Spinal cord (tissue), 10 donors: Measurements from ENCODE around the gene RNF31. TPM values are rescaled to one million over a fixed set of nuclear protein-coding genes. Genes with fewer than 3 reads are reported as not detected.
A peak's percentile ranks its signal among the peaks of the same experiment; 100 is the strongest.

Experiments used
- DNase-seq, 6 donors: peaks; one replicate each; pipeline versions ENCODE4 v3.0.0 to v3.0.0-alpha.2; 2013 to 2015; ENCODE audit warnings: low spot score in 6 of 6, low read depth in 4 of 6
- H3K27ac ChIP-seq: one replicate; pipeline ENCODE4 v1.5.1; 2013; ENCODE audit warnings: low read depth, low read length, control low read depth
- H3K27me3 ChIP-seq: one replicate; pipeline ENCODE4 v1.6.1; 2013; ENCODE audit warnings: low read length; ENCODE audit not compliant: control insufficient read depth, insufficient read depth
- H3K36me3 ChIP-seq: one replicate; pipeline ENCODE4 v1.6.1; 2013; ENCODE audit warnings: low read length; ENCODE audit not compliant: control insufficient read depth, insufficient read depth
- H3K4me1 ChIP-seq: one replicate; pipeline ENCODE4 v1.6.1; 2013; ENCODE audit warnings: low read length; ENCODE audit not compliant: control insufficient read depth, insufficient read depth
- H3K4me3 ChIP-seq: one replicate; pipeline ENCODE4 v1.5.1; 2013; ENCODE audit warnings: low read depth, low read length, control low read depth
- H3K9me3 ChIP-seq: one replicate; pipeline ENCODE4 v1.6.1; 2013; ENCODE audit warnings: low read length; ENCODE audit not compliant: control insufficient read depth, insufficient read depth
- WGBS: methylation state at CpG from one replicate; pipeline ENCODE4 v1.1.5; 2013; ENCODE audit warnings: missing lambda C conversion rate; ENCODE audit not compliant: insufficient coverage; 5-methylcytosine and 5-hydroxymethylcytosine counted together
- polyA plus RNA-seq, 2 donors: library from polyadenylated mRNA; unstranded; fragments of 120-200 nt; gene quantifications; one replicate each; pipeline ENCODE4 v1.2.1, GENCODE V29; 2013; ENCODE audit not compliant: insufficient read length in 2 of 2
- total RNA-seq, 2 donors: library from RNA; depleted of rRNA in 1 of 2; stranded (reverse); fragments of 120-200 nt in 1 of 2; fragments of >200 nt in 1 of 2; gene quantifications; one replicate each; pipeline versions ENCODE4 v1.2.3 to v1.2.4, GENCODE V29; 2013 to 2014
- donor health status: healthy.

RNF31 gene
- total and polyA plus RNA-seq, 4 donors: 17.8 to 56.8 (median 48.7) TPM

DNA sequence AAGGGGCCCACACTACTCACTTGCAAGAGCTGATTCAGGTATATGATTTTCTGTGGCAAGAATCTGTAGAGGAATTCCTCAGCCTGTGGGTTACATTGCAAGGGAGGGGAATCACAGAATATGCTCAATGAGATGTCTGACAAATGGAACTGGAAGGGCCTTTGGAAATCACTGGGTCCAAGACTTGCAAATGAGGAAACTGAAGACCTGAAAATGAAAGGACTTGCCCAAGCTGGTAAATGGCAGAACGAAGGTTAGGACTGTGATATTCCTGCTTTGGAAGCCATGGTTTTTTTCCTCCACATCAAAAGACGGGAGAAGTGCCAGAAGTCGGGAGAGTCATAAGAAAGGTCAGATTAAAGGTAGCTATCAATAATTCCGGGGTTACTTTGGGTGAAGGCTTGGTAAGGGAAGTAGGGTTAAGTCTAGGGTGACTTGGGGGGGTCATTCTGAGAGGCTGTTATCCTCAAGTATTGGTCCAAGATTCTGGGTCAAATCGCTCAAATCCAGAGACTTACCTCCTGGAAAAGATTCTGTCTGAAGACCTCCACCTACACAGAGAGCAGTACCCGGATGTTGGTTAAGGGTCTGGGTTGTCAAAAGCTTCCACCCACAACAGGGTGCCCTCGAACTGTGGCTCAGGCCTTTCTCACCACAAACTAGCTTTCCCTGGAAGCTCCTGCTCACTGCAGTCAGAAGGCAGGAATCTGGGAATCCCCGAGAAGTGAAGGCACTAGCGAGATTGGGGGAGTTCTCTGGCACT, 1.4 kb upstream of the RNF31 start:
- DNase-seq: no peak
- Histone ChIP-seq H3K27me3 (no peaks in the 10 kb centered on the region), H3K4me1 (peaks cover 36% of the 10 kb centered on the region), H3K9me3 (no peaks in the 10 kb centered on the region), H3K36me3 (peaks cover 26% of the 10 kb centered on the region), H3K4me3 (peak overlapping the region; percentile 96), H3K27ac (peak overlapping the region; percentile 98)
- 12% methylated on average over 3 of the region's 9 CpGs for WGBS

DNA sequence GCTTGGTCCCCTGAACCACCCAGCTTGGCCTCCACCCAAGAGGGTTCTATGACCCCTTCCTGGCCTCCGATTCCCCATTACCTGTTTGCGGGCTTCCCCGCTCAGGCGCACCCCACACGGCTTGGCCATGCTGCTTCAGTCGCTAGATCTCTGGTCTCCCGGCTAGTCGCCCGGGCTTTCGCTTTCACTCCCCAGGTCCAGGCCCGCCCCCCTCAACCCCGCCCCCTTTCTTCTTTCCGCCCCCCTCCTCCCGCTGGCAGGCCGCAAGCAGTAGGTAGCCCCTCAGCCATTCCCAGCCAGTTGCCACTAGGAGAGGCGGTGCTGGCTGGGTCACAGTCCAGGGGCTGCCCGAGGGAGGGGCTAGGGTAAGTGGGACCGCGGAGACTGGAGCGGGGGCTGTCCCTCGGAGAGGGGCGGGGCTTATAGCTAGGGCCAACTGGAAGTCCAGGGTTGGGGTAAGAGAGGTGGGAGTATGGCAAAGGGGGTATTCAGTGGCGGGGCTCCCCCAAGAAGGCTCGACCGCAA, 783 bp upstream of the RNF31 start, which contains the start of gene PSME2:
Gene PSME2 (minus strand): TSS at position 158 of the 525 bp plus-strand sequence. CDS start 29 bp downstream, at position 129.
- Histone ChIP-seq H3K4me1 (peaks cover 36% of the 10 kb centered on the region), H3K36me3 (peaks cover 32% of the 10 kb centered on the region), H3K27me3 (no peaks in the 10 kb centered on the region), H3K4me3 (peak within 1 kb of the TSS; percentile 96), H3K9me3 (no peaks in the 10 kb centered on the region), H3K27ac (peak within 1 kb of the TSS; percentile 98)
- under 1% methylated on average over 17 of the region's 25 CpGs for WGBS
- peak; percentile 77 to 96 (median 89) for DNase-seq

DNA sequence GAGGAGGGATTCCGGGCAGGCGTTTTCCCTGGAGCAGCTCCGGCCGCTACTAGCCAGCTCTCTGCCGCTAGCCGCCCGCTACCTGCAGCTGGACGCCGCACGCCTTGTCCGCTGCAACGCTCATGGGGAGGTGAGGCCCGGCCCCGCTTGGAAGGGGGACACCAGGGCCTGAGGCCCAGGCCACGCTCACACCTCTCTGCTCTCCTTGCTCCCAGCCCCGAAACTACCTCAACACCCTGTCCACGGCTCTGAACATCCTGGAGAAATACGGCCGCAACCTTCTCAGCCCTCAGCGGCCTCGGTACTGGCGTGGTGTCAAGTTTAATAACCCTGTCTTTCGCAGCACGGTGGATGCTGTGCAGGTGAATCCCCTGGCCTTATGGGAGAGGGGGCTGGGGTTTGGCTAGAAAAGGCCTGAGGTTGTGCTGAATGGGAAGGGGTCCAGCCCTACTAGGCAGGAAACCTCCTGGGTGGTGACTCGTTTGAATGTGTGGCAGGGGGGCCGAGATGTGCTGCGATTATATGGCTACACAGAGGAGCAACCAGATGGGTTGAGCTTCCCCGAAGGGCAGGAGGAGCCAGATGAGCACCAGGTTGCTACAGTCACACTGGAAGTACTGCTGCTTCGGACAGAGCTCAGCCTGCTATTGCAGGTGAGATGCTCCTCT, 597 bp downstream of the RNF31 start:
- H3K36me3 ChIP-seq: peaks cover 45% of the 10 kb centered on the region
- WGBS: 5% methylated on average over 28 of the region's 29 CpGs
- no peak for DNase-seq
- no peaks in the 10 kb centered on the region for H3K9me3 ChIP-seq
- H3K27ac ChIP-seq: peak overlapping the region; percentile 98
- H3K4me3 ChIP-seq: peak overlapping the region; percentile 96
- peaks cover 28% of the 10 kb centered on the region for H3K4me1 ChIP-seq
- no peaks in the 10 kb centered on the region for H3K27me3 ChIP-seq

DNA sequence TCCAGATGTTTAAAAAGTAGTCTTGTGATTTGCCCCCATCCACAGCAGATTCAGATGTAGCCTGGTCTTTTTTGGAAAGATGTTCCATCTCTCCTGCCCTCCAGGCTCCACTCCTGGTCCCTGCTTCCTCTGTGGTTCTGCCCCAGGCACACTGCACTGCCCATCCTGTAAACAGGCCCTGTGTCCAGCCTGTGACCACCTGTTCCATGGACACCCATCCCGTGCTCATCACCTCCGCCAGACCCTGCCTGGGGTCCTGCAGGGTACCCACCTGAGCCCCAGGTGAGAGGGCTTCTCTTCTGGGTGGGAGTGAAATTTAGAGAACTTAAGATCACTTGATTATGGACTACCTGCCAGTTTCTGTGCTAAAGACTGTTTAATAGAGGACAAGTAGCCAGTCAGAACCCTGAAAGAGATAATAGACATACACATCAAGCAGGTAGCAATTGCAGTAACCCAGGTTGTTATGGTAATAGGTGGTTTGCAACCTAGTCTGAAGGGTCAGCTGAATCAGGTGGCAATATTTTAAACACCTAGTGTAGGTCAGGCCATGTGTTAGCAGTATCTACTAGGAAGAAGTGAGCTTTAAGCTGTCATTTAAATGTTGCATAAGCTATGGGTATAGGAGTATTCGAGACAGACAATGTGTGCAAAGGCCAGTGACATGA, 2.1 kb downstream of the RNF31 start:
- H3K4me1 ChIP-seq: peaks cover 28% of the 10 kb centered on the region
- WGBS: 100% methylated on average over 3 of the region's 3 CpGs
- H3K36me3 ChIP-seq: peaks cover 55% of the 10 kb centered on the region
- no peak overlapping the region for H3K4me3 ChIP-seq
- no peak overlapping the region for H3K27ac ChIP-seq
- DNase-seq: no peak
- no peaks in the 10 kb centered on the region for H3K27me3 ChIP-seq
- no peaks in the 10 kb centered on the region for H3K9me3 ChIP-seq

DNA sequence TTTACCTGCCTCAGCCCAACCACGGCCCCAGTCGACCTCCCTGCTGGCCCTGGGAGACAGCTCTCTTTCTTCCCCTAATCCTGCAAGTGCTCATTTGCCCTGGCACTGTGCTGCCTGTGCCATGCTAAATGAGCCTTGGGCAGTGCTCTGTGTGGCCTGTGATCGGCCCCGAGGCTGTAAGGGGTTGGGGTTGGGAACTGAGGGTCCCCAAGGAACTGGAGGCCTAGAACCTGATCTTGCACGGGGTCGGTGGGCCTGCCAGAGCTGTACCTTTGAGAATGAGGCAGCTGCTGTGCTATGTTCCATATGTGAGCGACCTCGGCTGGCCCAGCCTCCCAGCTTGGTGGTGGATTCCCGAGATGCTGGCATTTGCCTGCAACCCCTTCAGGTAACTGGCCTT, 2.8 kb downstream of the RNF31 start:
- H3K9me3 ChIP-seq: no peaks in the 10 kb centered on the region
- no peak overlapping the region for H3K4me3 ChIP-seq
- H3K27ac ChIP-seq: no peak overlapping the region
- H3K36me3 ChIP-seq: peaks cover 61% of the 10 kb centered on the region
- peaks cover 28% of the 10 kb centered on the region for H3K4me1 ChIP-seq
- no peak for DNase-seq
- WGBS: 89% methylated on average over 9 of the region's 9 CpGs
- no peaks in the 10 kb centered on the region for H3K27me3 ChIP-seq

DNA sequence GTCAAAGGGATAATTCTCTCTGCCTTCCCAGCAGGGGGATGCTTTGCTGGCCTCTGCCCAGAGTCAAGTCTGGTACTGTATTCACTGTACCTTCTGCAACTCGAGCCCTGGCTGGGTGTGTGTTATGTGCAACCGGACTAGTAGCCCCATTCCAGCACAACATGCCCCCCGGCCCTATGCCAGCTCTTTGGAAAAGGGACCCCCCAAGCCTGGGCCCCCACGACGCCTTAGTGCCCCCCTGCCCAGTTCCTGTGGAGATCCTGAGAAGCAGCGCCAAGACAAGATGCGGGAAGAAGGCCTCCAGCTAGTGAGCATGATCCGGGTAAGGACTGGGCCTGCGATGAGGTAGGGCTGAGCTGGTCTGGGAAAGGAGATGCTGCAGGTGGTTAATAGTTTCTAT, 3.3 kb downstream of the RNF31 start:
- no peak for DNase-seq
- peaks cover 66% of the 10 kb centered on the region for H3K36me3 ChIP-seq
- H3K27me3 ChIP-seq: no peaks in the 10 kb centered on the region
- no peak overlapping the region for H3K27ac ChIP-seq
- 90% methylated on average over 8 of the region's 9 CpGs for WGBS
- H3K4me1 ChIP-seq: peaks cover 24% of the 10 kb centered on the region
- no peak overlapping the region for H3K4me3 ChIP-seq
- no peaks in the 10 kb centered on the region for H3K9me3 ChIP-seq

DNA sequence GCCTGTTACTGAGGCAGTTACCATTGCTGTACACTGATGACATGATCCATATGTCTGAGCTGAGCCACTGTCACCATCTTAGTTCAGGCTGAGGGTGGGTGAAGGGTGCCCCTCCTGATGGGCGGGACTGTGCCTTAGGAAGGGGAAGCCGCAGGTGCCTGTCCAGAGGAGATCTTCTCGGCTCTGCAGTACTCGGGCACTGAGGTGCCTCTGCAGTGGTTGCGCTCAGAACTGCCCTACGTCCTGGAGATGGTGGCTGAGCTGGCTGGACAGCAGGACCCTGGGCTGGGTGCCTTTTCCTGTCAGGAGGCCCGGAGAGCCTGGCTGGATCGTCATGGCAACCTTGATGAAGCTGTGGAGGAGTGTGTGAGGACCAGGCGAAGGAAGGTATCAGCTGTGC, 3.7 kb downstream of the RNF31 start:
- no peaks in the 10 kb centered on the region for H3K27me3 ChIP-seq
- H3K27ac ChIP-seq: no peak overlapping the region
- H3K4me1 ChIP-seq: peaks cover 24% of the 10 kb centered on the region
- no peaks in the 10 kb centered on the region for H3K9me3 ChIP-seq
- peaks cover 70% of the 10 kb centered on the region for H3K36me3 ChIP-seq
- H3K4me3 ChIP-seq: no peak overlapping the region
- DNase-seq: no peak
- 81% methylated on average over 8 of the region's 9 CpGs for WGBS

DNA sequence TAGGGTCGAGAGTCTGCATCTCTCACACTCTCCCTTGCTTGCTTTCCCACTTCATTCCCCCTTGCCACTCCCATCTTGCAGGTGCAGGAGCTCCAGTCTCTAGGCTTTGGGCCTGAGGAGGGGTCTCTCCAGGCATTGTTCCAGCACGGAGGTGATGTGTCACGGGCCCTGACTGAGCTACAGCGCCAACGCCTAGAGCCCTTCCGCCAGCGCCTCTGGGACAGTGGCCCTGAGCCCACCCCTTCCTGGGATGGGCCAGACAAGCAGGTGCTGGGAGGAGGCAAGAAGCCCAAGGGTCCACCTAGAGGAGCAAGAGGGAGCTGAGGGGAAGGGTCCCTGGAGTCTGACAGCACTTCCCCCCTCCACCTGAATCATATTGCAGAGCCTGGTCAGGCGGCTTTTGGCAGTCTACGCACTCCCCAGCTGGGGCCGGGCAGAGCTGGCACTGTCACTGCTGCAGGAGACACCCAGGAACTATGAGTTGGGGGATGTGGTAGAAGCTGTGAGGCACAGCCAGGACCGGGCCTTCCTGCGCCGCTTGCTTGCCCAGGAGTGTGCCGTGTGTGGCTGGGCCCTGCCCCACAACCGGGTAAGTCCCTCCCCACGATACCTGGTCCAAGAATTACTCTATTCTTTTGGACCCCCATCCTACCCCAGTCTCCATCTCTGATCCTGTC, 4.2 kb downstream of the RNF31 start:
- peaks cover 76% of the 10 kb centered on the region for H3K36me3 ChIP-seq

DNA sequence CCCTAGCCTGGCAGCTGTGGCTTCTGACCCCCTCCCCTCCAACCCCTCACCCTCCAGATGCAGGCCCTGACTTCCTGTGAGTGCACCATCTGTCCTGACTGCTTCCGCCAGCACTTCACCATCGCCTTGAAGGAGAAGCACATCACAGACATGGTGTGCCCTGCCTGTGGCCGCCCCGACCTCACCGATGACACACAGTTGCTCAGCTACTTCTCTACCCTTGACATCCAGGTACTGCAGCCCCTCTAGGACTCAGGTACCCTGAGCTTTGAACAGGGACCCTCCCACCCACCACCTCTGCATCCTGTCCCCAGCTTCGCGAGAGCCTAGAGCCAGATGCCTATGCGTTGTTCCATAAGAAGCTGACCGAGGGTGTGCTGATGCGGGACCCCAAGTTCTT, 7.8 kb downstream of the RNF31 start:
- WGBS: 98% methylated on average over 8 of the region's 10 CpGs
- no peaks in the 10 kb centered on the region for H3K27me3 ChIP-seq
- no peak overlapping the region for H3K4me3 ChIP-seq
- H3K36me3 ChIP-seq: peaks cover 90% of the 10 kb centered on the region
- DNase-seq: no peak
- no peak overlapping the region for H3K27ac ChIP-seq
- peaks cover 5% of the 10 kb centered on the region for H3K4me1 ChIP-seq
- H3K9me3 ChIP-seq: no peaks in the 10 kb centered on the region

More for the DNA sequence above, 4.2 kb downstream of the RNF31 start:
- Histone ChIP-seq H3K4me3 (no peak overlapping the region), H3K27ac (no peak overlapping the region), H3K27me3 (no peaks in the 10 kb centered on the region), H3K9me3 (no peaks in the 10 kb centered on the region), H3K4me1 (peaks cover 20% of the 10 kb centered on the region)
- 91% methylated on average over 11 of the region's 16 CpGs for WGBS
- DNase-seq: no peak
